ENCODE results near the gene PCSK2. TPM values are rescaled to one million over a fixed set of nuclear protein-coding genes. Genes with fewer than 3 reads are reported as not detected.

The PCSK2 gene
- total RNA-seq, 2 donors from 2014 or later = 0.18 to 2.7 TPM

GRCh38 chr20:17467120-17467655 is 240.3 kb downstream of the PCSK2 start:
- H3K36me3 ChIP-seq = no peaks in the 10 kb centered on the region
- intact Hi-C loops (cut with DNase I) = no loop called here
- H3K4me3 ChIP-seq = no peak overlapping the region
- no peak for DNase-seq (ENCODE audit: low spot score)
- TF ChIP-seq POLR2A (IDR thresholded peaks at IDR 0.05) = no peak
- H3K4me1 ChIP-seq (replicated peaks) = no peaks in the 10 kb centered on the region
- no peaks in the 10 kb centered on the region for H3K27me3 ChIP-seq (replicated peaks; ENCODE audit: insufficient read depth)
- 89% methylated on average over 4 of the region's 4 CpGs for WGBS
- H3K27ac ChIP-seq = no peak overlapping the region
- no peaks in the 10 kb centered on the region for H3K9me3 ChIP-seq

DNA sequence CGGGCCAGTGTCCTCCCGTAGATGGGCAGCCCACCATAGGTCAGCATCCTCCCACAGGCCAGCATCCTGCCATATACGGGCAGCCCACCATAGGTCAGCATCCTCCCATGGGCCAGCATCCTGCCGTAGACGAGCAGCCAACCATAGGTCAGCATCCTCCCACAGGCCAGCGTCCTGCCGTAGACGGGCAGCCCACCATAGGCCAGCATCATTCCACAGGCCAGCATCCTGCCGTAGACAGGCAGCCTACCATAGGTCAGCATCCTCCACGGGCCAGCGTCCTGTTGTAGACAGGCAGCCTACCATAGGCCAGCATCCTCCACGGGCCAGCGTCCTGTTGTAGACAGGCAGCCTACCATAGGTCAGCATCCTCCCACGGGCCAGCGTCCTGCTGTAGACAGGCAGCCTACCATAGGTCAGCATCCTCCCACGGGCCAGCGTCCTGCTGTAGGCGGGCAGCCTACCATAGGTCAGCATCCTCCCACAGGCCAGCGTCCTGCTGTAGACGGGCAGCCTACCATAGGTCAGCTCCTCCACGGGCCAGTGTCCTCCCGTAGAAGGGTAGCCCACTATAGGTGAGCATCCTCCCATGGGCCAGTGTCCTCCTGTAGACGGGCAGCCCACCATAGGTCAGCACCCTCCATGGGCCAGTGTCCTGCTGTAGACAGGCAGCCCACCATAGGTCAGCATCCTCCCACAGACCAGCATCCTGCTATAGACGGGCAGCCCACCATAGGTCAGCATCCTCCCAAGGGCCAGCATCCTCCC is 241.4 kb downstream of the PCSK2 start:
- no peaks in the 10 kb centered on the region for H3K36me3 ChIP-seq
- TF ChIP-seq POLR2A (IDR thresholded peaks at IDR 0.05) (no peak), POLR2AphosphoS5 (IDR thresholded peaks at IDR 0.05) (no peak)
- TF ChIP-seq, protein P1, sequence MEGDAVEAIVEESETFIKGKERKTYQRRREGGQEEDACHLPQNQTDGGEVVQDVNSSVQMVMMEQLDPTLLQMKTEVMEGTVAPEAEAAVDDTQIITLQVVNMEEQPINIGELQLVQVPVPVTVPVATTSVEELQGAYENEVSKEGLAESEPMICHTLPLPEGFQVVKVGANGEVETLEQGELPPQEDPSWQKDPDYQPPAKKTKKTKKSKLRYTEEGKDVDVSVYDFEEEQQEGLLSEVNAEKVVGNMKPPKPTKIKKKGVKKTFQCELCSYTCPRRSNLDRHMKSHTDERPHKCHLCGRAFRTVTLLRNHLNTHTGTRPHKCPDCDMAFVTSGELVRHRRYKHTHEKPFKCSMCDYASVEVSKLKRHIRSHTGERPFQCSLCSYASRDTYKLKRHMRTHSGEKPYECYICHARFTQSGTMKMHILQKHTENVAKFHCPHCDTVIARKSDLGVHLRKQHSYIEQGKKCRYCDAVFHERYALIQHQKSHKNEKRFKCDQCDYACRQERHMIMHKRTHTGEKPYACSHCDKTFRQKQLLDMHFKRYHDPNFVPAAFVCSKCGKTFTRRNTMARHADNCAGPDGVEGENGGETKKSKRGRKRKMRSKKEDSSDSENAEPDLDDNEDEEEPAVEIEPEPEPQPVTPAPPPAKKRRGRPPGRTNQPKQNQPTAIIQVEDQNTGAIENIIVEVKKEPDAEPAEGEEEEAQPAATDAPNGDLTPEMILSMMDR (IDR thresholded peaks at IDR 0.05) = no peak
- no peaks in the 10 kb centered on the region for H3K9me3 ChIP-seq
- intact Hi-C loops (cut with DNase I) = no loop called here
- H3K27me3 ChIP-seq (replicated peaks; ENCODE audit: insufficient read depth) = no peaks in the 10 kb centered on the region
- no peak overlapping the region for H3K27ac ChIP-seq
- WGBS = 78% methylated on average over 24 of the region's 24 CpGs
- no peak overlapping the region for H3K4me3 ChIP-seq
- no peak for DNase-seq (ENCODE audit: low spot score)
- H3K4me1 ChIP-seq (replicated peaks) = no peaks in the 10 kb centered on the region

DNA sequence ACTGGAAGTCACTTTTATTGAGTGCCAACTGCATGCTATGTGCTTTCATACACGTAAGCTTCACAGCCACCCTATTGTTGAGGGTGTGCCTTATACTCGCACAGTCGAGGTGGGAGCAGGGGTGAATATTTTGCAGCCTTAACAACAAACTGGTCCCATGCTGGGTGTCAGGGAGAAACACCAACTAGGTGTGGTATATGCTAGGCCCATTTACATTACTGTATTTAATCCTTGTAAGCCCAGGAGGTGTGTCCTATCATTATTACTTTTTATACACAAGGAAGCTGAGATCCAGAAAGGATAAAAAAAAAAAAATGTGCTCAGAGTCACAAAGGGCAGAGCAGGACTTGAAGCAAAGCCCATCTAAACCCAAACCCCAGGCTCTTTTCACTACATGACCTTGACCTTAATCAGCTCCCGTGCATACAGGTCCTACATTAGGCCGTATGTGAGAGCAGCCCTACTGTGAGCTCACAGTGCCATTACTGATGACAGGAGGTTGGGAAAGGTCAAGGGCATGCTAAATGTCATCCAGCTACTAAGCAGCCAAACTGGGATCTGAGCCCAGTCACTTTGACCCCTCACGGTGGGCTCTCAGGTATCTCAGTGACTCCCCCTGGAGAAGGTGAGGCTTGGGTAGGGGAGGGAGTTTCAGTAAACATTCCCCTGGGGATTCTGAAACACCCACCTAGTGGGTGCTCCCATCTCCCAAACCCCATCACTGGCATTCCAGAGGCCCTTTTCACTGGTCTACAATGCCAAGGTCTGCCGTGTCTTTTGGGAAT is 242.6 kb downstream of the PCSK2 start:
- no peak overlapping the region for H3K27ac ChIP-seq
- no peak for DNase-seq (ENCODE audit: low spot score)
- no peaks in the 10 kb centered on the region for H3K27me3 ChIP-seq (replicated peaks; ENCODE audit: insufficient read depth)
- no peaks in the 10 kb centered on the region for H3K4me1 ChIP-seq (replicated peaks)
- TF ChIP-seq POLR2A (IDR thresholded peaks at IDR 0.05) (no peak), POLR2AphosphoS5 (IDR thresholded peaks at IDR 0.05) (no peak)
- TF ChIP-seq, protein P1 (IDR thresholded peaks at IDR 0.05) = no peak
- no peaks in the 10 kb centered on the region for H3K36me3 ChIP-seq
- no peak overlapping the region for H3K4me3 ChIP-seq
- no peaks in the 10 kb centered on the region for H3K9me3 ChIP-seq
- 83% methylated on average over 7 of the region's 7 CpGs for WGBS
- intact Hi-C loops (cut with DNase I) = no loop called here

DNA sequence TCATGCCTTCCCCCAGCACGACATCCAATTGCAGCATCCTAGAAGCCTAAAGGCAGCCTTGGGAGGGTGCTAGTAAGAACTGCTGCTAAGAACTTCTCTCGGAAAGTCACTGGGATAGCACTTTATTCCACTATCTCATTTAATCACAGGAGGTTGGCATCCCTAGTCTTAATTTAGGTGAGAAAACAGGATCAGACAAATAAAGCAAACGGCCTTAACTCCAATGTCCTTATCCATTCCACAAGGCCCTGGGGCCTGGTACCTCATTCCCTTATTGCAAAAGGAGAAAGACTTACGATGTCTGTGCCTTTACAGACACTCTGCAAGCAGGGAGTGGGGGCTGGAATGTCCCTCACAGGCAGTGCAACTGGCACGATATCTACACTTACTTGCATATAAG is 243.7 kb downstream of the PCSK2 start:
- no peak overlapping the region for H3K27ac ChIP-seq
- TF ChIP-seq POLR2AphosphoS5 (IDR thresholded peaks at IDR 0.05) (no peak), POLR2A (IDR thresholded peaks at IDR 0.05) (no peak)
- TF ChIP-seq, protein P1 (IDR thresholded peaks at IDR 0.05) = no peak
- H3K9me3 ChIP-seq = no peaks in the 10 kb centered on the region
- H3K27me3 ChIP-seq (replicated peaks; ENCODE audit: insufficient read depth) = no peaks in the 10 kb centered on the region
- intact Hi-C loops (cut with DNase I) = no loop called here
- H3K4me3 ChIP-seq = no peak overlapping the region
- 92% methylated on average over 5 of the region's 5 CpGs for WGBS
- no peak for DNase-seq (ENCODE audit: low spot score)
- H3K36me3 ChIP-seq = no peaks in the 10 kb centered on the region
- no peaks in the 10 kb centered on the region for H3K4me1 ChIP-seq (replicated peaks)

DNA sequence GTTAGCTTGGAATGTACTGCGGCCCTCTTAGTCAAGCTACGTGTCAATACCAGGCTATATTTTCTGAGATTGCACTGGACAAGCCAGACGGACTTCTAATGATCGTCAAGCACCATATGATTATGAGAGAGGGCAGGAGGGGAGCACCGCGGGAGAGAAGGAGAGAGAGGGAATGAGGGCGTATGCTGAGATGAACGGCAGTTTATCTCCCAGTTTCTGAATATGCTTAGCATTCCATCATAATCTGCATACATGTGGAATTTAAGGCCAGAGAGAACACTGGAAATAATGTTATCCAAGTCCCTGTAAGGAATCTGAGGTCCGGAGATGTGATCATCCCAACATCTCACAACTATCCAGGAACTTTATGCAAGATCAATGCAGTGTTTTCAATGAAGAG is 244.1 kb downstream of the PCSK2 start:
- TF ChIP-seq, protein P1 (IDR thresholded peaks at IDR 0.05) = no peak
- TF ChIP-seq POLR2AphosphoS5 (IDR thresholded peaks at IDR 0.05) (no peak), POLR2A (IDR thresholded peaks at IDR 0.05) (no peak)
- no peaks in the 10 kb centered on the region for H3K36me3 ChIP-seq
- no peak overlapping the region for H3K4me3 ChIP-seq
- H3K9me3 ChIP-seq = no peaks in the 10 kb centered on the region
- no peaks in the 10 kb centered on the region for H3K27me3 ChIP-seq (replicated peaks; ENCODE audit: insufficient read depth)
- 88% methylated on average over 9 of the region's 9 CpGs for WGBS
- no peak for DNase-seq (ENCODE audit: low spot score)
- intact Hi-C loops (cut with DNase I) = no loop called here
- no peaks in the 10 kb centered on the region for H3K4me1 ChIP-seq (replicated peaks)
- no peak overlapping the region for H3K27ac ChIP-seq
